Measurements from ENCODE around the gene P3R3URF. TPM values are rescaled to one million over a fixed set of nuclear protein-coding genes. Genes with fewer than 3 reads are reported as not detected.

The P3R3URF gene
- total RNA-seq = not detected in 2 replicates
- polyA plus RNA-seq = not detected in 2 replicates
- polyA plus RNA-seq (2011; cell fraction: cytosol; rRNA removed) = not detected in 2 replicates
- polyA plus RNA-seq (2011; cell fraction: nucleus; rRNA removed) = not detected in 2 replicates
- polyA plus RNA-seq (2012) = not detected in 2 replicates
- polyA minus RNA-seq = not detected in 2 replicates
- not detected for polyA minus RNA-seq (2011; cell fraction: cytosol; rRNA and poly(A)+ RNA removed)
- not detected in 2 replicates for polyA minus RNA-seq (2011; cell fraction: nucleus; rRNA and poly(A)+ RNA removed)
- not detected for Bru-seq, nascent RNA
- BruChase-seq, experiment 1, labeled RNA remaining after a 6-hour chase = not detected
- not detected for BruChase-seq, experiment 2, labeled RNA remaining after a 2-hour chase
- long read RNA-seq = 0 reads

GRCh38 chr1:46176211-46176865, at the start of gene P3R3URF:
TSS of gene P3R3URF (minus strand) at chr1:46176488. CDS start at chr1:46176471, 17 bp downstream.
- Histone ChIP-seq H3K4me1 (ENCODE audit: control insufficient read depth, extremely low read depth, insufficient read depth, low read length) (peaks cover 7% of the 10 kb centered on the region), H3K27me3 (ENCODE audit: control insufficient read depth in 2 of 2, insufficient read depth in 2 of 2, low read length in 2 of 2) (peaks cover 0 to 2% of the 10 kb centered on the region in 2 experiments), H3K4me3 (replicated peaks in 1 of 3; ENCODE audit: insufficient read depth in 1 of 3, low read depth in 1 of 3, low read length in 3 of 3) (no peak within 1 kb of the TSS), H3K36me3 (ENCODE audit: control insufficient read depth in 2 of 2, extremely low read depth in 1 of 2, insufficient read depth in 2 of 2, low read length in 2 of 2) (no peaks in the 10 kb centered on the region), H2AFZ (ENCODE audit: low read depth, low read length) (no peak within 1 kb of the TSS), H3K4me2 (ENCODE audit: insufficient read depth, low read length) (no peak within 1 kb of the TSS), H3K9me1 (replicated peaks; ENCODE audit: control insufficient read depth, extremely low read depth, insufficient read depth, low read length) (no peaks in the 10 kb centered on the region), H3K27ac (ENCODE audit: insufficient read depth, low read depth, low read length) (no peak within 1 kb of the TSS), H3K9ac (replicated peaks; ENCODE audit: extremely low read depth, insufficient read depth, low read length) (no peak within 1 kb of the TSS), H3K9me3 (replicated peaks; ENCODE audit: control insufficient read depth, insufficient read depth, low read length) (no peaks in the 10 kb centered on the region), H4K20me1 (replicated peaks; ENCODE audit: control insufficient read depth, extremely low read depth, insufficient read depth, low read length) (no peaks in the 10 kb centered on the region), H3K79me2 (ENCODE audit: control insufficient read depth, insufficient read depth, low read length) (no peaks in the 10 kb centered on the region)
- POLR2A ChIA-PET = no interaction called here
- BruUV-seq (replicated peaks) = no TSS peak
- TF ChIP-seq POLR2AphosphoS5 (IDR thresholded peaks at IDR 0.05; ENCODE audit: insufficient read depth, low read depth, low read length) (no peak), JUN (IDR thresholded peaks at IDR 0.05; ENCODE audit: borderline replicate concordance, insufficient read depth, insufficient read length, low read depth) (no peak), EZH2 (IDR thresholded peaks at IDR 0.05; ENCODE audit: borderline replicate concordance, low read depth, low read length, severe bottlenecking) (no peak), POLR2A (IDR thresholded peaks at IDR 0.05; ENCODE audit: low read depth, low read length) (no peak), MAX (IDR thresholded peaks at IDR 0.05; ENCODE audit: insufficient read depth, insufficient read length) (no peak), FOS (IDR thresholded peaks at IDR 0.05; ENCODE audit: borderline replicate concordance, insufficient read depth, low read length) (no peak), MYC (IDR thresholded peaks at IDR 0.05; ENCODE audit: low read depth, low read length) (no peak), GATA2 (IDR thresholded peaks at IDR 0.05; ENCODE audit: insufficient read depth, insufficient read length, low read depth, low read length) (no peak), CTCF (IDR thresholded peaks at IDR 0.05; ENCODE audit: extremely low read depth in 1 of 2, insufficient read depth in 1 of 2, low read depth in 1 of 2, low read length in 2 of 2) (no peak)
- FAIRE-seq (no peak), DNase-seq (ENCODE audit: low read depth, low spot score) (no peak)
- dilution Hi-C loops (cut with MboI; ENCODE audit: extremely low pct_ligation_motif_present, low sequenced_read_pairs) = loop anchor here (25.0 kb wide), 1 partner anchor 139 kb away; no protein-coding TSS in a partner anchor
- intact Hi-C loops (cut with micrococcal nuclease) = no loop called here
- CTCF ChIA-PET = no interaction called here
